Activated T-cell treated with anti-CD3 and anti-CD28 coated beads, Interleukin-2, amount 50 U/mL, for 4 hours (primary cell): ENCODE data around the gene CD22. TPM values are rescaled to one million over a fixed set of nuclear protein-coding genes. Genes with fewer than 3 reads are reported as not detected.

ENCODE experiments used
- total RNA-seq, 3 donors: library from RNA; stranded (reverse); gene quantifications; one replicate each; pipeline ENCODE4 v1.2.1, GENCODE V29; 2021

Gene CD22
- total RNA-seq, 3 donors from 2014 or later, result 1.3 to 5.2 (median 1.4) TPM

Other genes with a start within 250 kb of the CD22 start
- gene FXYD3, start 213.4 kb upstream of the CD22 start, total RNA-seq, result under 1 TPM; 0.23 to 0.63 (median 0.41) TPM
- gene LGI4, start 194.1 kb upstream of the CD22 start, total RNA-seq, result under 1 TPM in 1 of 3 donors, not detected in 2; 0.14 TPM
- 1 to 10 TPM in 2 of 3 donors, under 1 TPM in 1; 0.95 to 1.6 (median 1.4) TPM for gene FXYD1, start 190.4 kb upstream of the CD22 start, total RNA-seq
- under 1 TPM in 1 of 3 donors, not detected in 2; 0.48 TPM for gene FXYD7, start 185.9 kb upstream of the CD22 start, total RNA-seq
- 100 to 1,000 TPM; 363 to 466 (median 421) TPM for gene FXYD5, start 174.5 kb upstream of the CD22 start, total RNA-seq
- gene FAM187B, start 100.4 kb upstream of the CD22 start, total RNA-seq, result not detected
- gene LSR, start 80.2 kb upstream of the CD22 start, total RNA-seq, result 10 to 100 TPM; 14.0 to 18.7 (median 17.1) TPM
- gene USF2, start 60.2 kb upstream of the CD22 start, total RNA-seq, result 100 to 1,000 TPM; 130 to 145 (median 144) TPM
- gene HAMP, start 46.7 kb upstream of the CD22 start, total RNA-seq, result under 1 TPM; 0.58 to 0.81 (median 0.60) TPM
- under 1 TPM in 1 of 3 donors, not detected in 2; 0.29 TPM for gene MAG, start 37.0 kb upstream of the CD22 start, total RNA-seq
- not detected for gene FFAR1, start 18.7 kb downstream of the CD22 start, total RNA-seq
- gene FFAR3, start 29.3 kb downstream of the CD22 start, total RNA-seq, result under 1 TPM; 0.30 to 0.91 (median 0.61) TPM
- under 1 TPM in 2 of 3 donors, not detected in 1; 0.21 to 0.25 TPM for gene GPR42, start 41.9 kb downstream of the CD22 start, total RNA-seq
- not detected for gene FFAR2, start 119.1 kb downstream of the CD22 start, total RNA-seq
- gene KRTDAP, start 161.3 kb downstream of the CD22 start, total RNA-seq, result not detected
- gene DMKN, start 184.5 kb downstream of the CD22 start, total RNA-seq, result 1 to 10 TPM in 1 of 3 donors, under 1 TPM in 2; 0.49 to 1.3 (median 0.95) TPM
- not detected for gene SBSN, start 199.1 kb downstream of the CD22 start, total RNA-seq
- gene GAPDHS, start 204.3 kb downstream of the CD22 start, total RNA-seq, result not detected
- 100 to 1,000 TPM; 111 to 148 (median 115) TPM for gene TMEM147, start 216.4 kb downstream of the CD22 start, total RNA-seq
- gene ATP4A, start 234.5 kb downstream of the CD22 start, total RNA-seq, result not detected